Measurements from ENCODE around the gene EML6. TPM values are rescaled to one million over a fixed set of nuclear protein-coding genes. Genes with fewer than 3 reads are reported as not detected.
A peak's percentile ranks its signal among the peaks of the same experiment; 100 is the strongest.

Gene EML6
- total RNA-seq, 2 donors from 2014 or later, result 1.4 to 2.1 TPM

GRCh38 chr2:54791831-54792230 lies 68.4 kb downstream of the EML6 start:
- no peak overlapping the region for H3K9ac ChIP-seq (ENCODE audit: extremely low read depth, low read length, poor library complexity, severe bottlenecking)
- WGBS, 2 experiments (ENCODE audit: insufficient coverage in 1 of 2, insufficient read length in 1 of 2), result 89% methylated on average over 3 of the region's 3 CpGs; no CpG with 5 or more reads in 1 of the 2 experiments
- peaks cover 4% of the 10 kb centered on the region for H3K9me3 Mint-ChIP-seq
- peaks cover 9% of the 10 kb centered on the region for H3K4me1 Mint-ChIP-seq
- no peaks in the 10 kb centered on the region for H3K9me3 ChIP-seq (ENCODE audit: control insufficient read depth, low read length)
- no peak overlapping the region for H3K4me3 Mint-ChIP-seq
- H3K36me3 Mint-ChIP-seq (ENCODE audit: low read depth), result no peaks in the 10 kb centered on the region
- no peak overlapping the region for H3K4me3 ChIP-seq (ENCODE audit: low read length)
- no peak for DNase-seq
- H3K27me3 Mint-ChIP-seq (ENCODE audit: insufficient read depth), result peaks cover 17% of the 10 kb centered on the region
- H3K4me1 ChIP-seq (ENCODE audit: control insufficient read depth, insufficient read depth, low read length), result no peaks in the 10 kb centered on the region
- no peak for TF ChIP-seq CTCF (conservative IDR thresholded peaks at IDR 0.05)
- no peak overlapping the region for H3K27ac ChIP-seq (ENCODE audit: low read depth, low read length)
- H3K27ac Mint-ChIP-seq, result no peak overlapping the region
- peaks cover 4% of the 10 kb centered on the region for H3K27me3 ChIP-seq (ENCODE audit: control insufficient read depth, insufficient read depth, low read length, poor library complexity, severe bottlenecking)
- H3K36me3 ChIP-seq (ENCODE audit: control insufficient read depth, insufficient read depth, low read length), result no peaks in the 10 kb centered on the region

GRCh38 chr2:54797307-54797706 lies 73.8 kb downstream of the EML6 start:
- Histone ChIP-seq H3K4me1 (ENCODE audit: control insufficient read depth, insufficient read depth, low read length) (no peaks in the 10 kb centered on the region), H3K9ac (ENCODE audit: extremely low read depth, low read length, poor library complexity, severe bottlenecking) (no peak overlapping the region), H3K27ac (ENCODE audit: low read depth, low read length) (no peak overlapping the region), H3K4me3 (ENCODE audit: low read length) (no peak overlapping the region), H3K36me3 (ENCODE audit: control insufficient read depth, insufficient read depth, low read length) (no peaks in the 10 kb centered on the region), H3K9me3 (ENCODE audit: control insufficient read depth, low read length) (no peaks in the 10 kb centered on the region), H3K27me3 (ENCODE audit: control insufficient read depth, insufficient read depth, low read length, poor library complexity, severe bottlenecking) (no peaks in the 10 kb centered on the region)
- 86 to 96% methylated on average over 1 to 4 of the region's 4 CpGs for WGBS, 2 experiments (ENCODE audit: insufficient coverage in 1 of 2, insufficient read length in 1 of 2)
- TF ChIP-seq CTCF (conservative IDR thresholded peaks at IDR 0.05), result no peak
- no peak overlapping the region for H3K27ac Mint-ChIP-seq
- H3K9me3 Mint-ChIP-seq, result no peaks in the 10 kb centered on the region
- no peaks in the 10 kb centered on the region for H3K27me3 Mint-ChIP-seq (ENCODE audit: insufficient read depth)
- H3K36me3 Mint-ChIP-seq (ENCODE audit: low read depth), result no peaks in the 10 kb centered on the region
- peaks cover 7% of the 10 kb centered on the region for H3K4me1 Mint-ChIP-seq
- DNase-seq, result no peak
- no peak overlapping the region for H3K4me3 Mint-ChIP-seq

GRCh38 chr2:54801352-54801751 lies 77.9 kb downstream of the EML6 start:
- Histone ChIP-seq H3K9me3 (ENCODE audit: control insufficient read depth, low read length) (no peaks in the 10 kb centered on the region), H3K4me3 (ENCODE audit: low read length) (no peak overlapping the region), H3K27ac (ENCODE audit: low read depth, low read length) (peak overlapping the region; percentile 5), H3K27me3 (ENCODE audit: control insufficient read depth, insufficient read depth, low read length, poor library complexity, severe bottlenecking) (no peaks in the 10 kb centered on the region), H3K36me3 (ENCODE audit: control insufficient read depth, insufficient read depth, low read length) (no peaks in the 10 kb centered on the region), H3K9ac (ENCODE audit: extremely low read depth, low read length, poor library complexity, severe bottlenecking) (no peak overlapping the region), H3K4me1 (ENCODE audit: control insufficient read depth, insufficient read depth, low read length) (peaks cover 5% of the 10 kb centered on the region)
- WGBS, 2 experiments (ENCODE audit: insufficient coverage in 1 of 2, insufficient read length in 1 of 2), result 91 to 93% methylated on average over 4 to 6 of the region's 6 CpGs
- no peak for DNase-seq
- H3K9me3 Mint-ChIP-seq, result peaks cover 3% of the 10 kb centered on the region
- H3K4me1 Mint-ChIP-seq, result peaks cover 13% of the 10 kb centered on the region
- TF ChIP-seq CTCF (conservative IDR thresholded peaks at IDR 0.05), result no peak
- H3K4me3 Mint-ChIP-seq, result no peak overlapping the region
- H3K36me3 Mint-ChIP-seq (ENCODE audit: low read depth), result no peaks in the 10 kb centered on the region
- H3K27ac Mint-ChIP-seq, result no peak overlapping the region
- H3K27me3 Mint-ChIP-seq (ENCODE audit: insufficient read depth), result no peaks in the 10 kb centered on the region

Data from endodermal cell (in vitro differentiated cells).